ENCODE data around the gene CEBPZOS. TPM values are rescaled to one million over a fixed set of nuclear protein-coding genes. Genes with fewer than 3 reads are reported as not detected.

The CEBPZOS gene
- total RNA-seq, 4 donors from 2014 or later, result 7.5 to 39.0 (median 24.2) TPM

DNA sequence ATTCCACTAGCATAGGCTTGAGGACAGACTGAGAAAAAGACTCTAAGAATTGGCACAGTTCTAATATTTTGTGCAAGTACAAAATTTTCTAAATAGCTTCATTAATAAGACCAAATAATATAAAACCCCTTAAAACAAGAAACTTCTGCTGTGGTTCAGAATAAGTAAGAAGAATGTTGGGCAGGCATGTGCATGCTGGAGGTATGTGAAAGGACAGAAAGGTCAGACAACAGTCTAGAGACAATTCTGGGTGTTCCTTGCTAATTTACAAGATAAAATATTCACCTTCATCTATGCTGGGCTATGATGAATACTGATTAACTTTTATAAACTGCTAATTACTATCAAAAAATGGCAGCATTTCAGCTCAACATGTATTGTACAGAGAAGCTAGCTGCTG is 14.9 kb downstream of the CEBPZOS start:
- no peak overlapping the region for H3K4me3 ChIP-seq
- H3K4me1 ChIP-seq, result no peaks in the 10 kb centered on the region
- H3K27me3 ChIP-seq, result no peaks in the 10 kb centered on the region
- H3K9me3 ChIP-seq, result peaks cover 11 to 17% of the 10 kb centered on the region in 2 donors
- H3K27ac ChIP-seq, result no peak overlapping the region
- no peak for TF ChIP-seq POLR2AphosphoS5 (IDR thresholded peaks at IDR 0.05)
- TF ChIP-seq POLR2A (IDR thresholded peaks at IDR 0.05), result no peak
- TF ChIP-seq, protein P1, sequence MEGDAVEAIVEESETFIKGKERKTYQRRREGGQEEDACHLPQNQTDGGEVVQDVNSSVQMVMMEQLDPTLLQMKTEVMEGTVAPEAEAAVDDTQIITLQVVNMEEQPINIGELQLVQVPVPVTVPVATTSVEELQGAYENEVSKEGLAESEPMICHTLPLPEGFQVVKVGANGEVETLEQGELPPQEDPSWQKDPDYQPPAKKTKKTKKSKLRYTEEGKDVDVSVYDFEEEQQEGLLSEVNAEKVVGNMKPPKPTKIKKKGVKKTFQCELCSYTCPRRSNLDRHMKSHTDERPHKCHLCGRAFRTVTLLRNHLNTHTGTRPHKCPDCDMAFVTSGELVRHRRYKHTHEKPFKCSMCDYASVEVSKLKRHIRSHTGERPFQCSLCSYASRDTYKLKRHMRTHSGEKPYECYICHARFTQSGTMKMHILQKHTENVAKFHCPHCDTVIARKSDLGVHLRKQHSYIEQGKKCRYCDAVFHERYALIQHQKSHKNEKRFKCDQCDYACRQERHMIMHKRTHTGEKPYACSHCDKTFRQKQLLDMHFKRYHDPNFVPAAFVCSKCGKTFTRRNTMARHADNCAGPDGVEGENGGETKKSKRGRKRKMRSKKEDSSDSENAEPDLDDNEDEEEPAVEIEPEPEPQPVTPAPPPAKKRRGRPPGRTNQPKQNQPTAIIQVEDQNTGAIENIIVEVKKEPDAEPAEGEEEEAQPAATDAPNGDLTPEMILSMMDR (IDR thresholded peaks at IDR 0.05), result no peak
- TF ChIP-seq EP300 (IDR thresholded peaks at IDR 0.05; ENCODE audit: low read depth), result no peak
- in situ Hi-C loops (cut with MboI; ENCODE audit: low pct_ligation_motif_present in 1 of 4, low pct_unique_long_range_greater_than_20kb in 1 of 4, low sequenced_read_pairs in 3 of 4), result no loop called here
- no peak for DNase-seq
- peaks cover 0 to 95% (median 44%) of the 10 kb centered on the region in 4 donors for H3K36me3 ChIP-seq
- intact Hi-C loops (cut with DNase I; ENCODE audit: low total_unique reads), result no loop called here

DNA sequence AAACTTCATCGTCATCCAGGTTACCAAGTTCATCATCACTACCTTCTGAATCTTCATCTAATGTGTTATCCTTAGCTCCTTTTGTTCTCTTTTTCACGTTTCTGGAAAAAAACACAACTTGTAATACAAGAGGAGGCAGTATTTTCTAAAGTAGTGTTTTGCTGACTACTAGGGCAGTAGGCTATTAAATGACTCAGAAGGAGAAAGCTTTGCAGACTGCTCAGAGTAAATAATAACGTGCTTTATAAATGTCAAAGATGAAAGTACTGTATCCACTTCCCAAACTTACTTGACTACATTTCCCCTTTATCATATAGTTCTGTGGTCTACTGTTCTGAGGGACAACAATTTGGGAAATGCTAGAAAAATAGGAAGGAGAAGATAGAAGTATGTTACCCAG is 15.6 kb downstream of the CEBPZOS start:
- in situ Hi-C loops (cut with MboI; ENCODE audit: low pct_ligation_motif_present in 1 of 4, low pct_unique_long_range_greater_than_20kb in 1 of 4, low sequenced_read_pairs in 3 of 4) (no loop called here), intact Hi-C loops (cut with DNase I; ENCODE audit: low total_unique reads) (no loop called here)
- no peak for TF ChIP-seq EP300 (IDR thresholded peaks at IDR 0.05; ENCODE audit: low read depth)
- TF ChIP-seq POLR2A (IDR thresholded peaks at IDR 0.05), result no peak
- TF ChIP-seq POLR2AphosphoS5 (IDR thresholded peaks at IDR 0.05), result no peak
- TF ChIP-seq, protein P1 (IDR thresholded peaks at IDR 0.05), result no peak
- H3K27me3 ChIP-seq, result no peaks in the 10 kb centered on the region
- WGBS, 2 donors (ENCODE audit: low coverage in 1 of 2), result 69 to 71% methylated on average over 3 of the region's 3 CpGs
- H3K4me3 ChIP-seq, result no peak overlapping the region
- DNase-seq, result no peak
- H3K9me3 ChIP-seq, result peaks cover 11 to 16% of the 10 kb centered on the region in 2 donors
- H3K4me1 ChIP-seq, result no peaks in the 10 kb centered on the region
- peaks cover 0 to 95% (median 41%) of the 10 kb centered on the region in 4 donors for H3K36me3 ChIP-seq
- no peak overlapping the region for H3K27ac ChIP-seq

DNA sequence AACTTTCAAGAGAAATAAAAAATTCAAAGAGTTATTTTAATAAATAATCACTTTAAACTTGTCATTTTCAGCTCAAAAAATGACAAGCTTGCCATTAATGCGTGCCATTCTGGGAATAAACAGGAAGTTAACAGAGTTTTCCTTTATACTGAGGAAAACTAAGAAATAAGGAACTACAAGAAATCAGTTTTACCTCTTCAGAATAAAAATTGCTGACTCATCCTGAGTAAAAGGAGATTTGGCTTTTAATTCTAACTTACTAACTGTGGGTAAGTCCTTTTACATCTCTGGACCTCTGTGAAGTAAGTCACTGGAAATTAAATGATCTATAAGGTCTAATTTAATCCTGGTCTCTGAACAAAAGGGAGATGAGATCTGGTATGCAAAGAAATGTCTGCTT is 19.0 kb downstream of the CEBPZOS start:
- DNase-seq, result no peak
- no peak overlapping the region for H3K27ac ChIP-seq
- no peaks in the 10 kb centered on the region for H3K9me3 ChIP-seq
- peaks cover 0 to 77% (median 35%) of the 10 kb centered on the region in 4 donors for H3K36me3 ChIP-seq
- H3K4me1 ChIP-seq, result no peaks in the 10 kb centered on the region
- H3K27me3 ChIP-seq, result no peaks in the 10 kb centered on the region
- no peak overlapping the region for H3K4me3 ChIP-seq
- WGBS, 2 donors (ENCODE audit: low coverage in 1 of 2), result 82 to 89% methylated on average over 1 of the region's 1 CpG
- in situ Hi-C loops (cut with MboI; ENCODE audit: low pct_ligation_motif_present in 1 of 4, low pct_unique_long_range_greater_than_20kb in 1 of 4, low sequenced_read_pairs in 3 of 4), result no loop called here
- TF ChIP-seq POLR2A (IDR thresholded peaks at IDR 0.05) (no peak), EP300 (IDR thresholded peaks at IDR 0.05; ENCODE audit: low read depth) (no peak), POLR2AphosphoS5 (IDR thresholded peaks at IDR 0.05) (no peak)
- TF ChIP-seq, protein P1 (IDR thresholded peaks at IDR 0.05), result no peak
- intact Hi-C loops (cut with DNase I; ENCODE audit: low total_unique reads), result no loop called here

DNA sequence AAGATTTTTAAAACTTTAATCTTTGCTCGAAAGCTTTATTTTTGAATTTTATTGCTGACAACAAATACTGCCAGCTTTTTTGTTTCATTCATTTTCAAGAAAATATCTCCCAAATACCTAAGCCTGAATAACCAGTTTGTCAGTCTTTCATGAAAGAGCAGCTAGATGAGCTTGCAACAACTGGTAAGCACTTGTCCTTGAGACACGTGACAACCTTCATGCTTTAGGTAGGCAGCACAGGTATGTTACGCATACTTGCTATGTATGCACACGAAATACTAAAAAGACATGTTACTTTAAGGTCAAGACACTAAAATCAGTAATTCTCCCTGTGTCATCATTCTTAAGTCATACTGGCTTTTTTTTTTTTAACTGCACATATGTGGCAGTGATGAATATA is 22.8 kb downstream of the CEBPZOS start:
- no peak for DNase-seq
- 96% methylated on average over 4 of the region's 4 CpGs for WGBS, 2 donors (ENCODE audit: low coverage in 1 of 2)

More for the DNA sequence above, 22.8 kb downstream of the CEBPZOS start:
- no peaks in the 10 kb centered on the region for H3K9me3 ChIP-seq
- H3K27ac ChIP-seq, result no peak overlapping the region
- TF ChIP-seq POLR2AphosphoS5 (IDR thresholded peaks at IDR 0.05) (no peak), EP300 (IDR thresholded peaks at IDR 0.05; ENCODE audit: low read depth) (no peak), POLR2A (IDR thresholded peaks at IDR 0.05) (no peak)
- TF ChIP-seq, protein P1 (IDR thresholded peaks at IDR 0.05), result no peak
- H3K4me3 ChIP-seq, result no peak overlapping the region
- no peaks in the 10 kb centered on the region for H3K27me3 ChIP-seq
- H3K4me1 ChIP-seq, result no peaks in the 10 kb centered on the region
- intact Hi-C loops (cut with DNase I; ENCODE audit: low total_unique reads) (no loop called here), in situ Hi-C loops (cut with MboI; ENCODE audit: low pct_ligation_motif_present in 1 of 4, low pct_unique_long_range_greater_than_20kb in 1 of 4, low sequenced_read_pairs in 3 of 4) (no loop called here)
- H3K36me3 ChIP-seq, result peaks cover 0 to 72% (median 32%) of the 10 kb centered on the region in 4 donors
